Colon (tissue), 2 donors: ENCODE results near the gene DDB1.

ENCODE experiments used
- FAIRE-seq: peaks from 2 replicates; lab custom pipeline; 2012; peaks lifted over from hg19 to GRCh38; lab: Jason Lieb, UNC
- donor health status: control.
- donor health status: control.

The DDB1 gene

DNA sequence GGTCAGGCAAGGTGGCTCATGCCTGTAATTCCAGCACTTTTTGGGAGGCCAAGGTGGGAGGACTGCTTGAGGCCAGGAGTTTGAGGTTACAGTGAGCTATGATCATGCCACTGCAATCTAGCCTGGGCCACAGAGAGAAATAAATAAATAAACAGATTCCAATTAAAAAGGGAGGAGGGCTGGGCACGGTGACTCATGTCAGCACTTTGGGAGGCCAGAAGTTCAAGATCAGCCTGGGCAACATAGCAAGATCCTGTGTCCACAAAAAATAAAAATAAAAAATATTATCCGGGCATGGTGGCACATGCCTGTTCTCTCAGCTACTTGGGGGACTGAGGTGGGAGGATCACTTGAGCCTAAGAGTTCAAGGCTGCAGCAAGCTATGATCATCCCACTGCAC lies 21.3 kb upstream of the DDB1 start:
- no peak for FAIRE-seq

GRCh38 chr11:61353131-61354067 lies 20.5 kb upstream of the DDB1 start:
- no peak for FAIRE-seq

GRCh38 chr11:61352038-61352437 lies 19.1 kb upstream of the DDB1 start:
- no peak for FAIRE-seq

DNA sequence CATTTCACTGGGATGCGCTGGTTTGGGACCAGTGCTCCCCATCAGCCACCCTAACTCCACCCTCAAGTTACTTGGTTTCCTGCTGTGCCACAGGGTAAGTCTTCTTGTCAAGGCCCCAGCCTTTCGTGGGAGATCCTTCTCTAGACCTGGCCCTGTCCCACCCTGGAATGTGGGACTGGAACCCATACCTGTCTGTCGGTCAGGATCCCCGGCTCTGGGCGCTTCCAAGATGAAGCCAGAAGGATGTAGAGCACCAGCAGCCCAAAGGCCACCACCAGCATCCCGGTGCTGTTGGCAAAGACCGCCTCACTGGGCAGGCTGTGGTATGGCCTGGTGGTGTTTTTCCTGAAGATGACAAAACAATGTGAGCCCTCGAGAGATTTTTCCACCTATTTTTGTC lies 17.9 kb upstream of the DDB1 start:
- FAIRE-seq, result no peak

DNA sequence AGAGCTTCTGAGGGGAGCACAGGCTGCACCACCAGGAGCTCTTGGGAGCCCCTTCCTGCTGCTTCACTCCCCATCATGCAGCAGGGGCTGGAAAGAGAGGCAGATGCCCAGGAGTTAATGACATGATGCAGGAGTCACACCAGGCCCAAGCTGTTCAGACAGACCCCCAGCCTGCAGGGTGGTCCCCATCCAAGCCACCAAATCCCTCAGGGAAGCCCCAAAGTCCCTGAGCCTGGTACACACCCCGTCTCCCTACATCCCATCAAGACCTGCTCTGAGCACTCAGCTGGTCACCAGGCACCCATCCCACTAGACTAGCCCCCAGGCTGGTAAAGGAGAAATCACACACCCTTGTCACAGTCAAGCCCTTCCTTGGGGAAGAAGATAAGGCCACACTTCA lies 17.4 kb upstream of the DDB1 start:
- FAIRE-seq, result no peak

DNA sequence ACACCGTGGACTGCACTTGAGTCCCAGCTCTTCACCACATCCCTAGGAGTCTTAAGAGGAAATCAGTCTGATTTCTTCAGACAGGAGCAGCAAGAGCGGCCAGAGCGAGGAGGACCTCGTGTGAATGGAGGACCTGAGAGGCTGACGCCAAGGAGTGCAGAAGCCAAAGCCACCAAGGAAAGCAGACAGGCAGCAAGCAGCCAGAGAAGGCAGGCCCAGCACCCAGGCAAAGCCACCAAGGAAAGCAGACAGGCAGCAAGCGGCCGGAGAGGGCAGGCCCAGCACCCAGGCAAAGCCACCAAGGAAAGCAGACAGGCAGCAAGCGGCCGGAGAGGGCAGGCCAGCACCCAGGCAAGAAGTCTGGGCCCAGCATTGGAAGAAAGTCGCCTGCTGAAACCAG lies 17.0 kb upstream of the DDB1 start:
- FAIRE-seq, result no peak

DNA sequence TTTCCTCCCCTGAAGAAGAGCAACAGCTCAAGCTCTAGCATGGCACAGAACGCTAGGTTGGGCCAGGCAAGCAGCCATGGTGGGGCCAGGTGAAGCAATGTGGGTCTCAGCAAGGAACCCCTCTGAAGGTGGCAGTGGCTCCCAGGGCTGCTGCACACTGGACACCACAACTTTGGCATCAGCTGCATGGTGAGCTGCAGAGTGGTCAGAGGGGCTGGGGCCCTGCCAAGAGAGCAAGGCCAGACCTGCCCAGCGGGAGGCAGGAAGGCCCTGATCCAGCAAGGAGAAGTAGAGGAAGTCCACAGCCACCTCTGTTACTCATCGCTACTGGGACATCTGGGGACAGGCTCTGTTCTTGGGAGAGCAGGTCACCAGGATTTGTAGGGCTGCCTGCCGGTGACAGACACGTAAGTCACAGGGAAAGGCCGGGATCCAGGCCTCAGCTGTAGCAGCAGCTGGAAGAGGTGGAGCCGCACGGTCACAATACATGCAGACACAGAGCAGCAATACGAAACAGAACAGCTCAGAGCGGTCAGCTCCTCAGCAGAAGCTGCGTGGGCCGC lies 16.4 kb upstream of the DDB1 start:
- no peak for FAIRE-seq

DNA sequence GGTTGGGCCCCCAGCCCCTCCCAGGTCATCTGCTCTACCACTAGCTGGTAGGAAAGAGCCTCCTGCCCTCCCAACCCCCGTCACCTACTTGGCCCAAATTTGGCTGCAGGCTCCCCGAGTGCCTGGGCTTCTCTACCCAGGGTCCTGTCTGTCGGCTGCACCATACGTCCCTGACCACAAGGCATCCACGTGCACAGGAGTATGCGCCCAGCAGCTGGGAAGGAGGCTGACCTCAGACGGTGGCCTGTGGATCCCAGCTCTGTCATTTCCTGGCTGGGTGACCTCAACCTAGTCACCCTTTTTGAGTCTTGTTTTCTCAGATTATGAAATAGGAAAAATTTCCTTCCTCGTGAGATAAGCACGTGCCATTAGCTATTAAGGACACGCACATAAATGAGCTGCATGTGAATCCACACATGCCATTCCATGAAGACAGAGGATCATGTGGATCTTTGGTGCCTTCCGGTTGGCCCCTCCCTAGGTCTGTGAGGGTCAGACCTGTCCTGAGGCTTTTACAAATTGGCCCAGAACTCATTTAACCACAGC lies 15.1 kb upstream of the DDB1 start:
- no peak for FAIRE-seq

GRCh38 chr11:61345954-61346843 lies 13.3 kb upstream of the DDB1 start:
- FAIRE-seq, result no peak

GRCh38 chr11:61345170-61345610 lies 12.3 kb upstream of the DDB1 start:
- FAIRE-seq, result no peak

GRCh38 chr11:61343792-61344745 lies 11.2 kb upstream of the DDB1 start:
- FAIRE-seq, result no peak

GRCh38 chr11:61342207-61342803 lies 9.4 kb upstream of the DDB1 start:
- no peak for FAIRE-seq

DNA sequence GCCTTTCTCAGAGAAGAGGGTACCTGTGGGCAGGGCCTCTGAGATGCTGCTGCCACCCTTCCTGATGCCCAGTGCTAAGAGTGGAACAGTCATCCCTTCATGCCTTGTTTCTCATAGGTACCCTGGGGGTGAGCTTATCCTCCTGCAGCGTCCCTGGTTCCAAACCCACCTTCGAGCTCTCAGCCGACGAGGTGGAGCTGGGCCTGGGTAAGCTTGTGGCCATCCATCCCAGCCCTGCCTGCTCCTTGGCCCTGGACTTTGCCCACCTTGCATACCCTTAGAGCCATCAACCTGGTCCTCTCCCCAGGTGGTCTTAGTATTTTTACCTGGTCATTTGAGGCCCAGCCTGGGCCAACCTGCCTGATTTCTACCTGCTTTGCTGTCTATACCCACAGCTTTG lies 8.8 kb upstream of the DDB1 start:
- FAIRE-seq, result no peak

- FAIRE-seq, result no peak
Measured at GRCh38 chr11:61340979-61341378, 8.1 kb upstream of the DDB1 start.

DNA sequence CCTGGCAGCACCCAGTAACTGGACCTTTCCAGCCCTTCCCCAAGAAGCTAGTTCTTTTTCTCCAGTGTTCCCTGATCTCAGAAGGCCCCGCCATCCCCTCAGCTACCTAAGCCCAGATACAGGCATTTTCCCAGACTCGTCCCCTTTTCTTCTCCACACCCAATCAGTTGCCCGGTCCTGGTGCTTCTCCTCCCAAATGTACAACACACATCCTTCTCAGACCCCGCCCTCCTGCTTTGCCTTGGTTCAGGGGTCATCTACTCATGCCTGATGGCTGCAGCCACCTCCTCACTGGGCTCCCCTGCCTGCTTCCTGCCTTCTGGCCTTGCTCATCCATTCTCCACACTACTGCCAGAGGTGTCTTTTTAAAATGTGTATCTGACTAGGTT lies 6.6 kb upstream of the DDB1 start:
- FAIRE-seq, result no peak

GRCh38 chr11:61338783-61339489 lies 6.0 kb upstream of the DDB1 start:
- FAIRE-seq, result no peak

GRCh38 chr11:61337706-61338470 lies 5.0 kb upstream of the DDB1 start:
- no peak for FAIRE-seq

GRCh38 chr11:61336171-61336935 lies 3.4 kb upstream of the DDB1 start:
- FAIRE-seq, result no peak

DNA sequence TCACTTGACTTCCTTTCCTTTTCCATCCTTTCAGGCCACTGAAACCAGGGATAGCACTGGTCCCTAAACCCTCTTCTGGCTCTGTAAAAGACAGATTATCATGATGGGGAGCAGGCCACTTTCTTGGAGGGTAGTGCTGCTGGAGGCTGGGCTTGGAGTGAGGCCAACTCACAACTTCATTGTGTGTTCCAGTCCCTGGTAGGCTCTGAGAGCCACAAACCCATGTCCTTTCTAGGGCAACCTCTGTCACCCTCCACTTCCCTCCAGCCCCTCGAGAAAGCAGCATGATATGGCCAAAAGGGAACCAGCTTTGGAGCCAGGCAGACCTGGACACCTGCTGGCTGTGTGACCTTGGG lies 2.4 kb upstream of the DDB1 start:
- FAIRE-seq, result no peak
